NCI-H2227 (cell line): ENCODE results near the gene DEPP1.
"Not testable (repeated sequence)": the region's sequence is repeated elsewhere in the genome, so short reads cannot be mapped to it uniquely, and the experiment has no call there.

Experiments
- DNase-seq: peaks from one replicate; lab custom pipeline; 2025; ENCODE audit not compliant: unreplicated experiment; lab: John Stamatoyannopoulos, UW

DEPP1 gene

GRCh38 chr10:44978570-44979280 is at the start of gene DEPP1:
DEPP1 (minus strand) TSS chr10:44978809; CDS start chr10:44978030, 779 bp downstream.
- peak; percentile 93 for DNase-seq

- DNase-seq: no peak
These were observed 44.8 kb upstream of the DEPP1 start for GRCh38 chr10:45023426-45023825.

GRCh38 chr10:45015590-45015989 is 37.0 kb upstream of the DEPP1 start:
- no peak for DNase-seq

- not testable (repeated sequence) for DNase-seq
These were observed 35.9 kb upstream of the DEPP1 start for GRCh38 chr10:45014557-45014956.

- DNase-seq: peak; percentile 79
These were observed 30.0 kb upstream of the DEPP1 start for GRCh38 chr10:45008524-45009161.

- no peak for DNase-seq
These were observed 27.8 kb upstream of the DEPP1 start for GRCh38 chr10:45006276-45007030.

GRCh38 chr10:45005284-45005683 is 26.7 kb upstream of the DEPP1 start:
- no peak for DNase-seq

- no peak for DNase-seq
These were observed 26.1 kb upstream of the DEPP1 start for GRCh38 chr10:45004661-45005060.

GRCh38 chr10:45003432-45004000 is 24.9 kb upstream of the DEPP1 start:
- no peak for DNase-seq

- peak; percentile 54 for DNase-seq
These were observed 23.0 kb upstream of the DEPP1 start for GRCh38 chr10:45001381-45002148.

GRCh38 chr10:45000752-45001380 is 22.3 kb upstream of the DEPP1 start, which contains the start of gene ZNF22:
ZNF22 (plus strand) TSS chr10:45000923; CDS start chr10:45003369, 2,446 bp downstream.
- peak; percentile 86 for DNase-seq

- peak; percentile 17 for DNase-seq
These were observed 21.6 kb upstream of the DEPP1 start for GRCh38 chr10:45000138-45000751.

GRCh38 chr10:44998146-44998631 is 19.6 kb upstream of the DEPP1 start:
- no peak for DNase-seq

GRCh38 chr10:44997105-44997748 is 18.6 kb upstream of the DEPP1 start:
- DNase-seq: no peak

- no peak for DNase-seq
These were observed 17.5 kb upstream of the DEPP1 start for GRCh38 chr10:44995914-44996669.

GRCh38 chr10:44995581-44995913 is 16.9 kb upstream of the DEPP1 start:
- no peak for DNase-seq

GRCh38 chr10:44994752-44995530 is 16.3 kb upstream of the DEPP1 start:
- no peak for DNase-seq
